GM18507 (cell line): ENCODE data around the gene SREBF1.

ENCODE experiments used
- DNase-seq: peaks from one replicate; pipeline ENCODE4 v3.0.0; 2011; ENCODE audit warnings: low read depth; ENCODE audit not compliant: insufficient read length; ENCODE audit errors: extremely low spot score
- FAIRE-seq: peaks from 2 replicates; lab custom pipeline; 2011; peaks lifted over from hg19 to GRCh38; lab: Jason Lieb, UNC

Gene SREBF1

GRCh38 chr17:17843096-17843495 is 6.3 kb upstream of the SREBF1 start:
- DNase-seq (no peak), FAIRE-seq (no peak)

GRCh38 chr17:17842111-17842876 is 5.5 kb upstream of the SREBF1 start:
- DNase-seq (no peak), FAIRE-seq (no peak)

GRCh38 chr17:17841601-17842025 is 4.8 kb upstream of the SREBF1 start:
- FAIRE-seq (no peak), DNase-seq (no peak)

GRCh38 chr17:17840751-17841591 is 4.2 kb upstream of the SREBF1 start:
- FAIRE-seq (peak; percentile 54), DNase-seq (no peak)

- FAIRE-seq, result peak; percentile 91
- peak; percentile 93 for DNase-seq
Observed at GRCh38 chr17:17839791-17840707, 3.3 kb upstream of the SREBF1 start.

GRCh38 chr17:17837966-17838962 is 1.5 kb upstream of the SREBF1 start:
- no peak for DNase-seq
- no peak for FAIRE-seq

- no peak for FAIRE-seq
Observed at GRCh38 chr17:17837380-17837821, 615 bp upstream of the SREBF1 start.

GRCh38 chr17:17836250-17836817 is 452 bp downstream of the SREBF1 start:
- peak; percentile 86 for DNase-seq

More at GRCh38 chr17:17837380-17837821, 615 bp upstream of the SREBF1 start:
- no peak for DNase-seq

GRCh38 chr17:17835415-17836249 is 1.2 kb downstream of the SREBF1 start:
- DNase-seq (no peak), FAIRE-seq (no peak)

More at GRCh38 chr17:17836250-17836817, 452 bp downstream of the SREBF1 start:
- peak; percentile 91 for FAIRE-seq

GRCh38 chr17:17834974-17835373 is 1.8 kb downstream of the SREBF1 start:
- no peak for DNase-seq
- FAIRE-seq, result peak; percentile 26

GRCh38 chr17:17833658-17834357 is 3.0 kb downstream of the SREBF1 start:
- DNase-seq (no peak), FAIRE-seq (no peak)

GRCh38 chr17:17832032-17832363 is 4.8 kb downstream of the SREBF1 start:
- no peak for DNase-seq

GRCh38 chr17:17831208-17832031 is 5.4 kb downstream of the SREBF1 start:
- no peak for DNase-seq
- no peak for FAIRE-seq

More at GRCh38 chr17:17832032-17832363, 4.8 kb downstream of the SREBF1 start:
- FAIRE-seq, result no peak

- FAIRE-seq (no peak), DNase-seq (no peak)
Observed at GRCh38 chr17:17830740-17831207, 6.0 kb downstream of the SREBF1 start.

GRCh38 chr17:17830269-17830567 is 6.6 kb downstream of the SREBF1 start:
- no peak for FAIRE-seq
- DNase-seq, result no peak
